Skeletal muscle satellite cell (primary cell): ENCODE measurements around the gene UGT1A10.
"Not testable (repeated sequence)": the region's sequence is repeated elsewhere in the genome, so short reads cannot be mapped to it uniquely, and the experiment has no call there.

ENCODE experiments used
- H3K27me3 ChIP-seq: 2 replicates; pipeline ENCODE4 v1.7.0; 2013; ENCODE audit warnings: low read length; ENCODE audit not compliant: control insufficient read depth, insufficient read depth
- H3K36me3 ChIP-seq: 2 replicates; pipeline ENCODE4 v1.7.0; 2013; ENCODE audit warnings: mild to moderate bottlenecking, control low read depth, low read length; ENCODE audit not compliant: insufficient read depth
- H3K4me1 ChIP-seq: 2 replicates; pipeline ENCODE4 v1.7.0; 2013; ENCODE audit warnings: low read length; ENCODE audit not compliant: control insufficient read depth, insufficient read depth
- H3K4me2 ChIP-seq: 2 replicates; pipeline ENCODE4 v1.7.0; 2013; ENCODE audit warnings: mild to moderate bottlenecking, low read length
- H3K4me3 ChIP-seq: 2 replicates; pipeline ENCODE4 v1.7.0; 2013; ENCODE audit warnings: low read length
- H3K9ac ChIP-seq: 2 replicates; pipeline ENCODE4 v1.7.0; 2013; ENCODE audit warnings: mild to moderate bottlenecking, low read depth, low read length, moderate library complexity
- H3K9me3 ChIP-seq: replicated peaks from 2 replicates; pipeline ENCODE4 v1.7.0; 2013; ENCODE audit warnings: mild to moderate bottlenecking, control low read depth, low read length

UGT1A10 gene

DNA sequence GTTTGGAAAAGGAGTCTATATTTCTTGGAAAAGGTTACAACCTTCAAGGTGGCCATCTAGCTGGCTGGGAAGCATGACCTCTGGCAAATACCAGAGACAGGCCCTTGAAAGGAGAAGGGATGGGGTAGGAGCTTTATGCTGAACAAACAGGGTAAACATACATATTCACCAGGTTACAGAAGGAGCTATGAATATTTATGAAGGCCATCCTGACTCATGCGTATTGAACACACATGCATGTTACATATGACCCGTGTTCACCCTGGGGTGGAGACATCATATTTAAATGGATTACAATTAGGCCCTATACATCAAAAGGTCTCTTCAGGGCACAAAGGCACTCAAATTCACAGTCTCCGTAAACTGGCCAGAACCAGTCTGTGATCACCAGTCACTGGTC lies 19.7 kb downstream of the UGT1A10 start:
- not testable (repeated sequence) for H3K4me3 ChIP-seq, H3K9ac ChIP-seq, H3K9me3 ChIP-seq, H3K27me3 ChIP-seq, H3K4me1 ChIP-seq, H3K4me2 ChIP-seq, H3K36me3 ChIP-seq

DNA sequence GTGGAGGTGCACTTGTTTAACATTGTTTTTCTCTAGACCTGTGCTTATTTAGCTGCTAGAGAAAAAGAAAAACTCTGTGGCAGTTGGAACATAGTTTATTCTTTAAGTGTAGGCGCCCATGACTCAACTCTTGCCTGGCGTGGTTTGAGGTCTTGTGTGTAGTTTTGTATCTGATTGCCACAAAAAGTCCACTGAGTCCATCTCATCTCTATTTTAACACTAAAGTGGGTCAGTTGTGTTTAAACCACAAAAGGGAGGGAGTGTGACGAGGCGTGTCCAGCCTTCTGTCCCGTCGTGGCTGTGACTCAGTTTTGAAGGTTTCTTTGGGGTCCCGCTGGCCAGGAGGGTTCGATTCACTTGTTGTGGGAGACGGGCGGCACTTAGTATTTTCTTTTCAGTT lies 20.2 kb downstream of the UGT1A10 start:
- Histone ChIP-seq H3K27me3 (no peaks in the 10 kb centered on the region), H3K4me2 (no peak overlapping the region), H3K9ac (no peak overlapping the region), H3K4me1 (no peaks in the 10 kb centered on the region), H3K4me3 (no peak overlapping the region), H3K36me3 (no peaks in the 10 kb centered on the region), H3K9me3 (no peaks in the 10 kb centered on the region)

DNA sequence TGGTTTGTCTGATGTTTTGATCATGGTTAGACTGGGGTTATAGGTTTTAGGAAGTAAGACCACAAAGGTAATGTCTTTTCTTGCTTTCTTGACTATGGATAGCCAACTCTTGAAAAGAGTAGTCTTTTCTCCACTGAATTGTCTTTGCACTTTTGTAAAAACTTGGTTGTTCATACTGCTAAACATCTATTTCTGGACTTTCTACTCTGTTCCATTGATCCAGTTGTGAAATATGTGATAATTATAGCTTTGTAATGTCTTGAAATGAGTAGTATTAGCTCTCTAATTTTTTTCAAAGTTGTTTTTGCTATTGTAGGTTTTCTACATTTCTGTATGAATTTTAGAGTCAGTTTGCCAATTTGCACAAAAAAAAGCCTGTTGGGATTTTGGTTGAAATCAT lies 22.4 kb downstream of the UGT1A10 start:
- Histone ChIP-seq H3K4me1 (no peaks in the 10 kb centered on the region), H3K4me3 (no peak overlapping the region), H3K9ac (no peak overlapping the region), H3K27me3 (no peaks in the 10 kb centered on the region), H3K4me2 (no peak overlapping the region), H3K9me3 (no peaks in the 10 kb centered on the region), H3K36me3 (no peaks in the 10 kb centered on the region)

DNA sequence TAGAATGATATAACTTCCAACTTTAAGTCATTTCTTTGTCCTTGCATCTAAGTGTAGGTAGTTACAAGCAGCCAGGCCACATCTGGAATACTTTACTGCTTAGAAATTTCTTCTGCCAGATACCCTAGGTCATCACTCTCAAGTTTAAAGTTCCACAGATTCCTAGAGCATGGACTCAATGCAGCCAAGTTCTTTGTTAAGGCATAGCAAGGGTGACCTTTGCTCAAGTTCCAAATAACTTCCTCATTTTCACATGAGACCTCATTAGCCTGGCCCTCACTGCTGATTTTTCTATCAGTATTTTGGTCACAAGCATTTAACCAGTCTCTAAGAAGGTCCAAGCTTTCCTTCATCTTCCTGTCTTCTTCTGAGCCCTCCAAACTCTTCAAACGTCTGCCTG lies 27.7 kb downstream of the UGT1A10 start:
- H3K9ac ChIP-seq: no peak overlapping the region
- no peaks in the 10 kb centered on the region for H3K36me3 ChIP-seq
- H3K4me2 ChIP-seq: no peak overlapping the region
- H3K4me3 ChIP-seq: no peak overlapping the region
- no peaks in the 10 kb centered on the region for H3K9me3 ChIP-seq
- H3K4me1 ChIP-seq: no peaks in the 10 kb centered on the region
- H3K27me3 ChIP-seq: no peaks in the 10 kb centered on the region

DNA sequence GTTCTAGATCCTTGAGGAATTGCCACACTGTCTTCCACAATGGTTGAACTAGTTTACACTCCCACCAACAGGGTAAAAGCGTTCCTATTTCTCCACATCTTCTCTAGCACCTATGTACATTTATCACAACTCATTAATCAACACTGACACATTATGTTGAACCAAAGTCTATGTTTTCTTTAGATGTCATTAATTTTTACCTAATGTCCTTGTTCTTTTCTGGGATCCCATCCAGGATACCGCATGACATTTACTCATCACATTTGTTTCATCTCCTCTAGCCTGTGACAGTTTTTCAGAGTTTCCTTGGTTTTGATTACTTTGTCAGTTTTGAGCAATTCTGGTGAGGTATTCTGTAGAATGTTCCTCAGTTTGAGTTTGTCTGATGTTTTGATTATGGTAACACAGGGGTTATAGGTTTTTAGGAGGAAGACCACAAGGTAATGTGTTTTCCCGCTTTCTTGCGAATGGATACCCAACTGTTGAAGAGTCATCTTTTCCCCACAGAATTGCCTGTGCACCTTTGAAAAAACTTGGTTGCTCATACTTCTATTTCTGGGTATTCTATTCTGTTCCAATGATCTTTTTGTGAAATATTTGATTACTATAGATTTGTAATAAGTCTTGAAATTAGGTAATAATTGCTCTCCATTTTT lies 32.5 kb downstream of the UGT1A10 start:
- H3K9me3 ChIP-seq: no peaks in the 10 kb centered on the region
- no peak overlapping the region for H3K4me2 ChIP-seq
- no peak overlapping the region for H3K9ac ChIP-seq
- H3K36me3 ChIP-seq: no peaks in the 10 kb centered on the region
- H3K4me3 ChIP-seq: no peak overlapping the region
- H3K4me1 ChIP-seq: no peaks in the 10 kb centered on the region
- no peaks in the 10 kb centered on the region for H3K27me3 ChIP-seq

DNA sequence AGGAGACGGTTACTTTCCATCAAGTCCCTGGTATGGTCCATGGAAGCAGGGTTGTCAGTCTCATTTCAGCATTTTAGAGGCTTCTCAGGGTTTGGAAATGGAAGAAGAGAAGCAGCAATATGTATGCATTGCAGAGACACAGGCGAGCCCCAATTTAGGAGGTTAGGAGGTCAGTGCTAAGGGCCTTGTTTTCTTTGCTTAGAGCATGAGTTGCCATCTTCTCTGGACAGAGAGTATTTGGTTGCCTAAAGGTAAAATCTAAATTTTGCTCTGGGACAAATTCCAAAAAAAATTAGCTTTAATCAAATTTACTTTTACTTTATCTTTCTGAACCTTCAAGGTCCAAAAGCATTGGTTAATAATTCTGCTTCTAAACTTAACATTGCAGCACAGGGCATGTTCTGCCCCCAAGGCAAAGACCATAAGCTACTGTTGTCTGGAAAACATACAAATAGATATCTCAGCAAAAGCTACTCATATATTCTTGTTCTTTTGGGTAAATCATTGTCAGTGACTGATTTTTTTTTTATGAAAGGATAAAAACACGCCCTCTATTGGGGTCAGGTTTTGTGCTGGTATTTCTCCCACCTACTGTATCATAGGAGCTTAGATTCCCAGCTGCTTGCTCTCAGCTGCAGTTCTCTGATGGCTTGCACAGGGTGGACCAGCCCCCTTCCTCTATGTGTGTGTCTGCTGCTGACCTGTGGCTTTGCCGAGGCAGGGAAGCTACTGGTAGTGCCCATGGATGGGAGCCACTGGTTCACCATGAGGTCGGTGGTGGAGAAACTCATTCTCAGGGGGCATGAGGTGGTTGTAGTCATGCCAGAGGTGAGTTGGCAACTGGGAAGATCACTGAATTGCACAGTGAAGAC lies 35.3 kb downstream of the UGT1A10 start, which contains the start of gene UGT1A9:
UGT1A9 (plus strand) TSS at position 609 of the 872 bp plus-strand sequence; CDS start at position 646, 37 bp downstream.
- no peaks in the 10 kb centered on the region for H3K27me3 ChIP-seq
- H3K9ac ChIP-seq: no peak within 1 kb of the TSS
- no peaks in the 10 kb centered on the region for H3K4me1 ChIP-seq
- H3K36me3 ChIP-seq: no peaks in the 10 kb centered on the region
- no peak within 1 kb of the TSS for H3K4me3 ChIP-seq
- no peaks in the 10 kb centered on the region for H3K9me3 ChIP-seq
- H3K4me2 ChIP-seq: no peak within 1 kb of the TSS

DNA sequence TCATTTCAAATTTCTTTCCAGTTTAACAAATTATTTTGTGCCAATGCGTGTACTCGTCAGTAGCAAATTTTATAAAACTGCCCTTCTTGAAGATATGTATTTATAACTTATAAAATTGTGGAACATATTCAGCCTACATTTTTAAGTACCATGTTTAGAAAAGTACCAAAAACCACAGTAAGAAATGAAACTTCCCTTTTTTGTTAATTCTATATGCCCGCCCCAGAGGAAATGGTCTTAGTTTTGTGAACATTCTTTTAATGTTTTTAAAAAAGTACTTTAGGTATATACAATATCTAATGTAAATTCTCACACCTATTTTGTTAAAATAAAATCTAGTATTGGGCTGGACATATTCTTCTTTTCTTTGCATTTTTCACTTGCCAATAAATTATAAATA lies 36.6 kb downstream of the UGT1A10 start:
- Histone ChIP-seq H3K36me3 (no peaks in the 10 kb centered on the region), H3K9me3 (no peaks in the 10 kb centered on the region), H3K4me2 (no peak overlapping the region), H3K4me1 (no peaks in the 10 kb centered on the region), H3K9ac (no peak overlapping the region), H3K27me3 (no peaks in the 10 kb centered on the region), H3K4me3 (no peak overlapping the region)

DNA sequence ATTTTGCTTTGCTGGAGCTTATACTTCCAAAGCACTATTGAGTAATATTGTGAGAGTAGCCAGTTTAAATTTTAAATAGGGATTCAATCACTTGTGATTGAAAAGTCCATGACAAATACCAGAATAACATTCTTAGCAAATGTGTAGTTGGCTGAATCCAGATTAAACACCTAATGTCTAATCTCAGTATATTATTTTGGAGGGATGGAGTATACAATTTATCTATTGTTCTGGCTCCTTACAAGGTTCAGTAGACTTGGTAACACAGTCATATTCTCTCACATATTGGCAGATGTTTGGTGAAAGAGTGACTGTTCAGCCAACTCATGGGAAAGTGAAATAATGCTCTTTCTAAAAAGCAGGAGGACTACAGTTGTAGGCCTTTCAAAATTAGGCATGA lies 37.6 kb downstream of the UGT1A10 start:
- no peaks in the 10 kb centered on the region for H3K4me1 ChIP-seq
- no peak overlapping the region for H3K9ac ChIP-seq
- H3K27me3 ChIP-seq: no peaks in the 10 kb centered on the region
- no peaks in the 10 kb centered on the region for H3K9me3 ChIP-seq
- H3K4me2 ChIP-seq: no peak overlapping the region
- H3K36me3 ChIP-seq: no peaks in the 10 kb centered on the region
- H3K4me3 ChIP-seq: no peak overlapping the region

DNA sequence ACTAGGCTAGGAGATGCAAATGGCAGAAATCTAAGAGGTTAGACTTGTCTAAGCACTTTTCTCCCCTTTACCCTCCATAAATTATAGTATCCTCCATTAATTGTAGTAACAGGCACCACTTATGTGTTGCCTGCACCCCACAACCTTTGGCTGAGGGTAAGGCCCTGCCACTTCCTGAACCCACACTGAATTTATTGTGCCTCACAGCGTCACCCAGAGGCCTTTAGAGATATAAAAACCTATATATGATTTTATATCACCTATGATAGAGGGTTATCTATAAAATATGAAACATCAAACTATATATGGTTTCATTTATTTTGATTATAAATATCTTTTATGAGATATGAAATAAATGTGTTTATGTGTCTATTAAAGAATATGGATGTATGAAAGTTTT lies 38.1 kb downstream of the UGT1A10 start:
- no peaks in the 10 kb centered on the region for H3K36me3 ChIP-seq
- no peaks in the 10 kb centered on the region for H3K27me3 ChIP-seq
- H3K4me3 ChIP-seq: no peak overlapping the region
- H3K9me3 ChIP-seq: no peaks in the 10 kb centered on the region
- H3K9ac ChIP-seq: no peak overlapping the region
- H3K4me2 ChIP-seq: no peak overlapping the region
- no peaks in the 10 kb centered on the region for H3K4me1 ChIP-seq

DNA sequence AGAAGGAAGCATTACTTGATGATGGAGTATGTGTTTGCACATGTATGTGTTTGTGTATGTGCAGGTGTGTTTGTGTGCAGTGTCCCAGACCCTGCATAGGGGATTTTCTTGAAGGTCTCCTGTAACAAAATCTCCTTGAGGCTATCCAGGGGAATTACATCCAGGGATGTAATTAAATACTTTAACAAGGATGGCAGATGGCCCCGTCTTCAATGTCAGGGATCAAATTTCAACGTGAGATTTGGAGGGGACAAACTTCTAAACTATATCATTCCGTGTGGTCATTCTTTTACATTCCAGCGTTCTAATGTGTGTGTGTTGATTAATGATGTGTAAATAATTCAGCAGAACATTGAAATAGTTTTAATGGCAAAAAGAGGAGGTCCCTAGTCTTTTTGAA lies 38.7 kb downstream of the UGT1A10 start:
- Histone ChIP-seq H3K9ac (no peak overlapping the region), H3K27me3 (no peaks in the 10 kb centered on the region), H3K4me2 (no peak overlapping the region), H3K36me3 (no peaks in the 10 kb centered on the region), H3K9me3 (no peaks in the 10 kb centered on the region), H3K4me1 (no peaks in the 10 kb centered on the region), H3K4me3 (no peak overlapping the region)

DNA sequence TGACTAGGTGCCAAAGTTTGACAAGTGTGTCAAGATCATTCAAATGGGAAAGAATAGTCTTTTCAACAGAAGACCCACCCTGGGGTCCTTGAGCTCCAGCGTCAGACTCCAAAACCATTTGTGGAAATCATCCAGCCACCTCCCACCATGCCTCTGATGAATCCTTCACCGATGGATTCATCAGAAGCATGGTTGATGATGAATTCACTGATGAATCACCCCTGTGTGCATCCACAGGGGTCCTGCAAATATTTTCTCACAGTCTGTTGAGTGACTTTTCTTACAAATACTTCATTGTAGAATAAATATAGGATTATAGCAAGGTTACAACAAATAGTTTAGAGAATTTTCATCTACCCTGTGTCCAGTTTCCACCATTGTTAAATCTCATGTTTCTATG lies 39.8 kb downstream of the UGT1A10 start:
- H3K36me3 ChIP-seq: no peaks in the 10 kb centered on the region
- no peaks in the 10 kb centered on the region for H3K4me1 ChIP-seq
- H3K9ac ChIP-seq: no peak overlapping the region
- no peaks in the 10 kb centered on the region for H3K27me3 ChIP-seq
- H3K4me3 ChIP-seq: no peak overlapping the region
- no peaks in the 10 kb centered on the region for H3K9me3 ChIP-seq
- H3K4me2 ChIP-seq: no peak overlapping the region

DNA sequence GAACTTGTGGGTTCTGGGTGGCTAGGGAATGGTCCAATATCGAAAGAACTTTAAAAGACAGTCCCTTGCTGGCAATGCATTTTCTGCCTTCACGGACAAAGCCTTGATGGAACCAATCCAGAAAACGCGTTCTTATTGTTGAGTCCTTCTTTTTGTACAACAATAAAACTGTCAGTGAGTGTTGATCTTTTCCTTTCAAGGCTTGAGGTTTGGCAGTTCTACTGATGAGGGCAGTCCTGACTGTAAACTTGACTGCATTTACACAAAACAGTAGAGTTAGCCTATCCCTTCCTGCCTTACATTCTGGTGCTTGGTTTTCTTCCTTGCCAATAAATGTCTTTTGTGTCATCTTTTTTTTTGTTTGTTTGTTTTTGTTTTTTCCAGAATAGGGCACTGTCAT lies 42.9 kb downstream of the UGT1A10 start:
- no peaks in the 10 kb centered on the region for H3K36me3 ChIP-seq
- H3K4me2 ChIP-seq: no peak overlapping the region
- H3K9ac ChIP-seq: no peak overlapping the region
- H3K4me3 ChIP-seq: no peak overlapping the region
- H3K27me3 ChIP-seq: peaks cover 4% of the 10 kb centered on the region
- no peaks in the 10 kb centered on the region for H3K9me3 ChIP-seq
- no peaks in the 10 kb centered on the region for H3K4me1 ChIP-seq
